Measurements from ENCODE around the gene NR2C1. TPM values are rescaled to one million over a fixed set of nuclear protein-coding genes. Genes with fewer than 3 reads are reported as not detected.

NR2C1 gene
- total and polyA plus RNA-seq, 2 donors (not counting 1 experiment from before 2014, with no cell fraction given) = 31.2 to 53.9 TPM

GRCh38 chr12:95085612-95086011 lies 12.2 kb upstream of the NR2C1 start:
- H3K27me3 ChIP-seq (replicated peaks in 1 of 4; ENCODE audit: control extremely low read depth in 1 of 4, control insufficient read depth in 3 of 4, insufficient read depth in 4 of 4, low read length in 3 of 4) = no peaks in the 10 kb centered on the region
- intact Hi-C loops (cut with micrococcal nuclease) = no loop called here

GRCh38 chr12:95083938-95084337 lies 10.5 kb upstream of the NR2C1 start:
- POLR2A ChIA-PET = no interaction called here
- no peak for DNase-seq
- H3K4me3 ChIP-seq (ENCODE audit: control extremely low read depth in 1 of 5, extremely low read depth in 1 of 5, insufficient read depth in 1 of 5, low read depth in 2 of 5, low read length in 4 of 5) = no peak overlapping the region
- H3K4me1 Mint-ChIP-seq = peaks cover 11% of the 10 kb centered on the region
- H3K9me3 ChIP-seq (ENCODE audit: control extremely low read depth in 1 of 3, control insufficient read depth in 2 of 3, insufficient read depth in 1 of 3, low read length in 2 of 3) = no peaks in the 10 kb centered on the region
- intact Hi-C loops (cut with micrococcal nuclease) = no loop called here
- H4K20me1 ChIP-seq (ENCODE audit: control insufficient read depth, insufficient read depth, low read length, poor library complexity, severe bottlenecking) = no peaks in the 10 kb centered on the region
- H3K4me2 ChIP-seq (replicated peaks; ENCODE audit: low read depth, low read length, poor library complexity, severe bottlenecking) = no peak overlapping the region
- no peak overlapping the region for H2AFZ ChIP-seq (ENCODE audit: insufficient read depth, low read depth, low read length, poor library complexity, severe bottlenecking)
- no peaks in the 10 kb centered on the region for H3K79me2 ChIP-seq (ENCODE audit: control insufficient read depth, insufficient read depth, low read length)
- WGBS (ENCODE audit: insufficient coverage) = 69% methylated on average over 2 of the region's 4 CpGs
- peaks cover 3 to 5% of the 10 kb centered on the region in 2 donors for H3K4me1 ChIP-seq (ENCODE audit: control insufficient read depth in 2 of 2, insufficient read depth in 2 of 2, low read length in 2 of 2)
- no peak overlapping the region for H3K4me3 Mint-ChIP-seq
- H3K9me3 Mint-ChIP-seq (ENCODE audit: insufficient read depth) = no peaks in the 10 kb centered on the region
- no peak for TF ChIP-seq EZH2 (IDR thresholded peaks at IDR 0.05; ENCODE audit: borderline replicate concordance, insufficient read depth, low read depth, low read length, poor library complexity, severe bottlenecking)
- TF ChIP-seq CTCF (IDR thresholded peaks at IDR 0.05) = no peak
- no peak overlapping the region for H3K27ac Mint-ChIP-seq
- no peaks in the 10 kb centered on the region for H3K36me3 ChIP-seq (replicated peaks in 1 of 2; ENCODE audit: control extremely low read depth in 1 of 2, control insufficient read depth in 1 of 2, extremely low read depth in 1 of 2, insufficient read depth in 2 of 2, low read length in 1 of 2)
- no peak for ATAC-seq (ENCODE audit: low read depth)
- no peaks in the 10 kb centered on the region for H3K27me3 Mint-ChIP-seq
- no peak overlapping the region for H3K9ac ChIP-seq (ENCODE audit: low read length)
- no peaks in the 10 kb centered on the region for H3K27me3 ChIP-seq (replicated peaks in 1 of 4; ENCODE audit: control extremely low read depth in 1 of 4, control insufficient read depth in 3 of 4, insufficient read depth in 4 of 4, low read length in 3 of 4)
- CTCF ChIA-PET = interaction anchor here (1.2 kb wide), 1 partner anchor 451 kb away, joined by 4 read pairs; no protein-coding TSS in a partner anchor
- no peak overlapping the region for H3K27ac ChIP-seq (ENCODE audit: low read length in 2 of 2)

More at GRCh38 chr12:95085612-95086011, 12.2 kb upstream of the NR2C1 start:
- no peak overlapping the region for H3K4me3 ChIP-seq (ENCODE audit: control extremely low read depth in 1 of 5, extremely low read depth in 1 of 5, insufficient read depth in 1 of 5, low read depth in 2 of 5, low read length in 4 of 5)
- H3K9me3 ChIP-seq (ENCODE audit: control extremely low read depth in 1 of 3, control insufficient read depth in 2 of 3, insufficient read depth in 1 of 3, low read length in 2 of 3) = no peaks in the 10 kb centered on the region
- H3K4me1 ChIP-seq (ENCODE audit: control insufficient read depth in 2 of 2, insufficient read depth in 2 of 2, low read length in 2 of 2) = peaks cover 3 to 5% of the 10 kb centered on the region in 2 donors
- no peak overlapping the region for H3K9ac ChIP-seq (ENCODE audit: low read length)
- ChIA-PET CTCF (no interaction called here), POLR2A (no interaction called here)
- no peak overlapping the region for H3K4me3 Mint-ChIP-seq
- no peaks in the 10 kb centered on the region for H3K79me2 ChIP-seq (ENCODE audit: control insufficient read depth, insufficient read depth, low read length)
- H3K27ac Mint-ChIP-seq = no peak overlapping the region
- ATAC-seq (ENCODE audit: low read depth) (no peak), DNase-seq (no peak)
- no peaks in the 10 kb centered on the region for H3K9me3 Mint-ChIP-seq (ENCODE audit: insufficient read depth)
- no peak overlapping the region for H3K27ac ChIP-seq (ENCODE audit: low read length in 2 of 2)
- H3K36me3 ChIP-seq (replicated peaks in 1 of 2; ENCODE audit: control extremely low read depth in 1 of 2, control insufficient read depth in 1 of 2, extremely low read depth in 1 of 2, insufficient read depth in 2 of 2, low read length in 1 of 2) = no peaks in the 10 kb centered on the region
- no peak overlapping the region for H2AFZ ChIP-seq (ENCODE audit: insufficient read depth, low read depth, low read length, poor library complexity, severe bottlenecking)
- no peaks in the 10 kb centered on the region for H4K20me1 ChIP-seq (ENCODE audit: control insufficient read depth, insufficient read depth, low read length, poor library complexity, severe bottlenecking)
- H3K27me3 Mint-ChIP-seq = no peaks in the 10 kb centered on the region
- TF ChIP-seq CTCF (IDR thresholded peaks at IDR 0.05) (no peak), EZH2 (IDR thresholded peaks at IDR 0.05; ENCODE audit: borderline replicate concordance, insufficient read depth, low read depth, low read length, poor library complexity, severe bottlenecking) (no peak)
- H3K4me2 ChIP-seq (replicated peaks; ENCODE audit: low read depth, low read length, poor library complexity, severe bottlenecking) = no peak overlapping the region
- peaks cover 11% of the 10 kb centered on the region for H3K4me1 Mint-ChIP-seq
